B cell (primary cell): ENCODE results near the gene WWC1.

ENCODE experiments used
- CTCF ChIP-seq: fragments of 200-600 bp; IDR thresholded peaks from one replicate; pipeline ENCODE4 v1.8.0; 2022; ENCODE audit warnings: antibody characterized with exemption, mild to moderate bottlenecking
- EZH2 ChIP-seq: IDR thresholded peaks from 2 replicates; pipeline ENCODE4 v1.6.1; 2012; ENCODE audit warnings: borderline replicate concordance, low read depth, mild to moderate bottlenecking, moderate library complexity, low read length; ENCODE audit not compliant: insufficient read depth, poor library complexity, severe bottlenecking

GRCh38 chr5:168284809-168285208 lies 6.6 kb upstream of the WWC1 start:
- TF ChIP-seq CTCF (no peak), EZH2 (no peak)
